ENCODE data around the gene ZNF469. TPM values are rescaled to one million over a fixed set of nuclear protein-coding genes. Genes with fewer than 3 reads are reported as not detected.

Gene ZNF469
- total and polyA plus RNA-seq, 2 of the 13 experiments (the other 11 are each of a cell fraction or from before 2014, with no cell fraction given): not detected

- no peak for TF ChIP-seq ZNF768 (CRISPR knock-in tag; IDR thresholded peaks at IDR 0.05)
- no peak for TF ChIP-seq NFYC (CRISPR knock-in tag; IDR thresholded peaks at IDR 0.05)
- no peak for TF ChIP-seq ATF1 (CRISPR knock-in tag; IDR thresholded peaks at IDR 0.05)
- TF ChIP-seq POLR2AphosphoS5 (IDR thresholded peaks at IDR 0.05; ENCODE audit: low read depth, low read length): no peak
- no peak for TF ChIP-seq ZNF547 (CRISPR knock-in tag; IDR thresholded peaks at IDR 0.05)
- no peak for TF ChIP-seq U2AF2 (IDR thresholded peaks at IDR 0.05; ENCODE audit: low read depth, low read length)
- TF ChIP-seq ZNF343 (CRISPR knock-in tag; IDR thresholded peaks at IDR 0.05): no peak
- TF ChIP-seq HNF1B (CRISPR knock-in tag; IDR thresholded peaks at IDR 0.05): peak; percentile 52; the same call in 1 of the 2 replicates
- TF ChIP-seq MBNL3 (CRISPR knock-in tag; conservative IDR thresholded peaks at IDR 0.05): no peak
- TF ChIP-seq HOXA5 (CRISPR knock-in tag; IDR thresholded peaks at IDR 0.05): no peak
- TF ChIP-seq ETV5 (CRISPR knock-in tag; IDR thresholded peaks at IDR 0.05; ENCODE audit: borderline replicate concordance): peak; percentile 35; the same call in 1 of the 2 replicates
- no peak for TF ChIP-seq PCBP2 (optimal IDR thresholded peaks at IDR 0.05; ENCODE audit: low read depth, low read length, poor library complexity, severe bottlenecking)
- TF ChIP-seq ZNF3 (CRISPR knock-in tag; IDR thresholded peaks at IDR 0.05): no peak
- TF ChIP-seq TRAFD1 (CRISPR knock-in tag; IDR thresholded peaks at IDR 0.05; ENCODE audit: borderline replicate concordance): no peak
- TF ChIP-seq ZNF607 (CRISPR knock-in tag; IDR thresholded peaks at IDR 0.05; ENCODE audit: borderline replicate concordance): peak; percentile 57; the same call in 1 of the 2 replicates
- TF ChIP-seq ZNF501 (CRISPR knock-in tag; IDR thresholded peaks at IDR 0.05): no peak
- TF ChIP-seq XBP1 (CRISPR knock-in tag; IDR thresholded peaks at IDR 0.05): no peak
- no peak for TF ChIP-seq ZNF468 (CRISPR knock-in tag; IDR thresholded peaks at IDR 0.05)
- TF ChIP-seq GPN1 (CRISPR knock-in tag; IDR thresholded peaks at IDR 0.05; ENCODE audit: borderline replicate concordance): no peak
- TF ChIP-seq RARA (CRISPR knock-in tag; IDR thresholded peaks at IDR 0.05): peak; percentile 96
- TF ChIP-seq ZSCAN30 (CRISPR knock-in tag; IDR thresholded peaks at IDR 0.05): no peak
- no peak for TF ChIP-seq RORA (CRISPR knock-in tag; IDR thresholded peaks at IDR 0.05)
- no peak for TF ChIP-seq SKI (IDR thresholded peaks at IDR 0.05; ENCODE audit: partially characterized antibody)
These were observed 13.2 kb downstream of the ZNF469 start (continued) for GRCh38 chr16:88395669-88396584.
